ENCODE measurements around the gene MAMLD1.
A peak's percentile ranks its signal among the peaks of the same experiment; 100 is the strongest.

Gene MAMLD1

GRCh38 chrX:150502979-150503897, 140.1 kb downstream of the MAMLD1 start:
- DNase-seq (ENCODE audit: low spot score) = no peak

GRCh38 chrX:150503898-150504219, 140.7 kb downstream of the MAMLD1 start:
- DNase-seq (ENCODE audit: low spot score) = no peak

- DNase-seq (ENCODE audit: low spot score) = no peak
Measured at GRCh38 chrX:150504397-150505182, 141.5 kb downstream of the MAMLD1 start.

GRCh38 chrX:150506020-150506419, 142.9 kb downstream of the MAMLD1 start:
- no peak for DNase-seq (ENCODE audit: low spot score)

GRCh38 chrX:150506486-150506885, 143.4 kb downstream of the MAMLD1 start:
- no peak for DNase-seq (ENCODE audit: low spot score)

GRCh38 chrX:150507251-150507856, 144.2 kb downstream of the MAMLD1 start:
- no peak for DNase-seq (ENCODE audit: low spot score)

- no peak for DNase-seq (ENCODE audit: low spot score)
Measured at GRCh38 chrX:150508018-150508417, 144.9 kb downstream of the MAMLD1 start.

GRCh38 chrX:150508451-150509367, 145.6 kb downstream of the MAMLD1 start:
- DNase-seq (ENCODE audit: low spot score) = peak; percentile 75

GRCh38 chrX:150509703-150510102, 146.6 kb downstream of the MAMLD1 start:
- no peak for DNase-seq (ENCODE audit: low spot score)

GRCh38 chrX:150512461-150512901, 149.4 kb downstream of the MAMLD1 start:
- no peak for DNase-seq (ENCODE audit: low spot score)

GRCh38 chrX:150513544-150513943, 150.4 kb downstream of the MAMLD1 start:
- no peak for DNase-seq (ENCODE audit: low spot score)

GRCh38 chrX:150514462-150514861, 151.3 kb downstream of the MAMLD1 start:
- DNase-seq (ENCODE audit: low spot score) = no peak

- no peak for DNase-seq (ENCODE audit: low spot score)
Measured at GRCh38 chrX:150515801-150516200, 152.7 kb downstream of the MAMLD1 start.

- DNase-seq (ENCODE audit: low spot score) = no peak
Measured at GRCh38 chrX:150517303-150517910, 154.3 kb downstream of the MAMLD1 start.

GRCh38 chrX:150522494-150522893, 159.4 kb downstream of the MAMLD1 start:
- no peak for DNase-seq (ENCODE audit: low spot score)

GRCh38 chrX:150525061-150525919, 162.2 kb downstream of the MAMLD1 start:
- DNase-seq (ENCODE audit: low spot score) = no peak

GRCh38 chrX:150526692-150527091, 163.6 kb downstream of the MAMLD1 start:
- no peak for DNase-seq (ENCODE audit: low spot score)

- DNase-seq (ENCODE audit: low spot score) = no peak
Measured at GRCh38 chrX:150527108-150527507, 164.0 kb downstream of the MAMLD1 start.

- DNase-seq (ENCODE audit: low spot score) = no peak
Measured at GRCh38 chrX:150529587-150529986, 166.5 kb downstream of the MAMLD1 start.

GRCh38 chrX:150530821-150531220, 167.7 kb downstream of the MAMLD1 start:
- no peak for DNase-seq (ENCODE audit: low spot score)
